Measurements from ENCODE around the gene RAI1. TPM values are rescaled to one million over a fixed set of nuclear protein-coding genes. Genes with fewer than 3 reads are reported as not detected.

The RAI1 gene
- total RNA-seq, 8 experiments from 2014 or later: 5.4 to 32.0 (median 20.4) TPM

GRCh38 chr17:17696882-17697633, 15.8 kb downstream of the RAI1 start:
- no peak for ATAC-seq (replicated peaks in 6 of 8)
- Histone ChIP-seq H3K27ac (peak overlapping the region in 1 of 2 donors; percentile 8), H3K4me3 (no peak overlapping the region), H3K4me1 (replicated peaks in 1 of 2) (peaks cover 74 to 86% of the 10 kb centered on the region in 2 donors)
- 32 to 100% (median 88%) methylated on average over 1 to 7 of the region's 13 CpGs for WGBS, 10 experiments
- in situ Hi-C loops (cut with MboI; ENCODE audit: low pct_unique_long_range_greater_than_20kb in 2 of 9, low sequenced_read_pairs in 9 of 9, unreplicated experiment in 9 of 9): loop anchor here in 6 of 9 experiments (25.0 kb wide), 3 partner anchors 165 to 340 kb away; partner anchors contain the start of genes ATPAF2 (in 4 of the 6) and GID4 (in 4 of the 6)

DNA sequence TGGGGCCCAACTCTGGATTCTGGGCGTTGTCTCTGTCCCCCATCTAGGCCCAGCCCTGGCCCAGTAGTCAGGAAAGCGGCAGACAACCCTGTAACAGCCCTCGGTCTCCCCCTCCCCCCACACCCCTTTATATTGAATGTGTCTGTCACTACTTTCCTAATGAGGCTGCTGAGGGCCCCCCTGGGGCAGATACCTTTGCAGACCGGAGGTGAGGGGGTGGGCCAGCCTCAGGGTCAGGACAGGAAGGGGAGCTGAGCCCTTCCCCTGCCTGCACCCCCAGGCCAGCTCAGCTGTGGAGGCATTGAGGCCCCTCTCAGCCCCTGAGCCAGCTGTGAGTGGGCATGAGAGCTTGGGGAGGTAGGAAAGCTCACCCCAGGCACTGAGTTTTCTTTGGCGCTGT, 17.1 kb downstream of the RAI1 start:
- Histone ChIP-seq H3K4me3 (no peak overlapping the region), H3K4me1 (replicated peaks in 1 of 2) (peaks cover 61 to 85% of the 10 kb centered on the region in 2 donors), H3K27ac (peak overlapping the region; percentile 12 to 63)
- in situ Hi-C loops (cut with MboI; ENCODE audit: low pct_unique_long_range_greater_than_20kb in 2 of 9, low sequenced_read_pairs in 9 of 9, unreplicated experiment in 9 of 9): loop anchor here in 6 of 9 experiments (25.0 kb wide), 3 partner anchors 164 to 339 kb away; partner anchors contain the start of genes ATPAF2 (in 4 of the 6) and GID4 (in 4 of the 6)
- 40% methylated on average over 1 of the region's 5 CpGs; no CpG with 5 or more reads in 9 of the 10 experiments for WGBS, 10 experiments
- ATAC-seq (replicated peaks in 6 of 8): peak in 3 of 8 experiments; percentile 0 to 5 (median 2)

- Histone ChIP-seq H3K4me3 (peak overlapping the region in 1 of 5 donors; percentile 4), H3K27ac (peak overlapping the region; percentile 33 to 63), H3K4me1 (replicated peaks in 1 of 2) (peaks cover 56 to 85% of the 10 kb centered on the region in 2 donors)
- peak; percentile 6 to 47 (median 34) for ATAC-seq (replicated peaks in 6 of 8)
- WGBS, 10 experiments: 0 to 80% (median 12%) methylated on average over 1 to 5 of the region's 8 CpGs; no CpG with 5 or more reads in 4 of the 10 experiments
- in situ Hi-C loops (cut with MboI; ENCODE audit: low pct_unique_long_range_greater_than_20kb in 2 of 9, low sequenced_read_pairs in 9 of 9, unreplicated experiment in 9 of 9): loop anchor here in 6 of 9 experiments (25.0 kb wide), 3 partner anchors 163 to 338 kb away; partner anchors contain the start of genes ATPAF2 (in 4 of the 6) and GID4 (in 4 of the 6)
Measured at GRCh38 chr17:17698869-17699351, 17.7 kb downstream of the RAI1 start.

GRCh38 chr17:17699491-17699890, 18.2 kb downstream of the RAI1 start:
- in situ Hi-C loops (cut with MboI; ENCODE audit: low pct_unique_long_range_greater_than_20kb in 2 of 9, low sequenced_read_pairs in 9 of 9, unreplicated experiment in 9 of 9): loop anchor here in 6 of 9 experiments (25.0 kb wide), 3 partner anchors 163 to 338 kb away; partner anchors contain the start of genes ATPAF2 (in 4 of the 6) and GID4 (in 4 of the 6)
- H3K27ac ChIP-seq: no peak overlapping the region
- WGBS, 10 experiments: 62 to 100% (median 100%) methylated on average over 1 to 5 of the region's 7 CpGs; no CpG with 5 or more reads in 7 of the 10 experiments
- peaks cover 50 to 81% of the 10 kb centered on the region in 2 donors for H3K4me1 ChIP-seq (replicated peaks in 1 of 2)
- H3K4me3 ChIP-seq: no peak overlapping the region
- ATAC-seq (replicated peaks in 6 of 8): no peak

DNA sequence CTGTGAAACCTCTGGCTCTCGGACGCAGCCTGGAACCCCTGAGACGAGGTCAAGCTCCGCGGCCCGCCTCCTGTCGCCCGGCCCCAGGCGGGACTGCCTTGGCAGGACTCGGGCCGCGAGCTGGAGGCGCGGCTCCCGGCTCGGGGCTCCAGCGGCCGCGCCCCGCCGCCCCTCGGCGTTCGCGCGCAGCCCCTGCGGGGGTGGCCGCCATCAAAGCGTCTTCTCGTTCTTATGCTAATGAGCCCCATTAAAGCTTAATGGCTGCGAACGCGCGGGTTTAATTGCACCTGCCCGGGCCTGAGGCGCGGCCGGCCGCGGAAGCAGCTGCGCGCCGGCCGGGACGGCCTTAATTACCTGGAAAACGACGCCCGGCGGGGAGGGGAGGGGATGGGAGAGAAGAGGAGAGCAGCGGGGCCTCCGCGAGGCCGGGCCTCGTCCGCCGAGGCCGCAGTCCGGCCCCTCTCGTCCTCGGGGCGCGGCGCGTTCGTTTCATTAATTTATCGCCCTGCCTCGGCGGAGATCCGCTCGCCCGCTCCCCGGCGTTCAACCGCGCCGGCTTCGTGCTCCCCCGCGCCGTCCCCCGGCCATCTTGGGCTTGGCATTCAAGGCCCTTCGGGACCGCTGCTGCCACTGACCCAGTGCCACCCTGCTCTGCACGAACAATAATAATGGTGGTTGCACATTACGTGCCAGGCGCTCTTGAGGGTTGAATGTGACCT, 19.2 kb downstream of the RAI1 start:
- peaks cover 46 to 78% of the 10 kb centered on the region in 2 donors for H3K4me1 ChIP-seq (replicated peaks in 1 of 2)
- in situ Hi-C loops (cut with MboI; ENCODE audit: low pct_unique_long_range_greater_than_20kb in 2 of 9, low sequenced_read_pairs in 9 of 9, unreplicated experiment in 9 of 9): no loop called here
- H3K4me3 ChIP-seq: peak overlapping the region; percentile 8 to 28 (median 24)
- peak overlapping the region; percentile 40 to 64 for H3K27ac ChIP-seq
- ATAC-seq (replicated peaks in 6 of 8): peak in 5 of 8 experiments; percentile 30 to 67 (median 59)
- WGBS, 10 experiments: 4 to 92% (median 7%) methylated on average over 5 to 39 of the region's 86 CpGs; no CpG with 5 or more reads in 5 of the 10 experiments

DNA sequence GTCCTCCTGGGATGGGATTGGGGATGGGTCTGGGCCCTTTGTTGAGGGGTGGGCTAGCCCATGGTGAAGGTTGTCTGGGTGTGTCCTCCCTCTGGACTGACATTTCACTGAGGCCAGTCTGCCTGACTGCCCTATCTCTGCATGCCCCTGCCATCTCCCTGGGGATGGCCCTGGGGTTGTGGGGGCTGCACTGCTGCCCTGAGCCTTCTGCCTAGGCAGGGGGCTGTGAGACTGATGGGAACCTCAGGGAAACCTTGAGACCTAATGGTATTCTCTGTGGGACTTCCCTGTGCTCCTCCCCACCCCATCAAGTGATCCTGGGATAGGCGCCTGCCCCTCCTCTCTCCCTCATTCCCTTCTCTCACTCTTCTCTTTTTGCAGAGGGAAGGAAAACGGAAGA, 19.9 kb downstream of the RAI1 start:
- WGBS, 10 experiments: 20 to 100% methylated on average over 1 of the region's 2 CpGs; no CpG with 5 or more reads in 8 of the 10 experiments
- peak overlapping the region in 4 of 5 donors; percentile 24 to 28 (median 24) for H3K4me3 ChIP-seq
- H3K4me1 ChIP-seq (replicated peaks in 1 of 2): peaks cover 40 to 73% of the 10 kb centered on the region in 2 donors
- in situ Hi-C loops (cut with MboI; ENCODE audit: low pct_unique_long_range_greater_than_20kb in 2 of 9, low sequenced_read_pairs in 9 of 9, unreplicated experiment in 9 of 9): no loop called here
- H3K27ac ChIP-seq: peak overlapping the region in 1 of 2 donors; percentile 40
- ATAC-seq (replicated peaks in 6 of 8): no peak

- peaks cover 40 to 71% of the 10 kb centered on the region in 2 donors for H3K4me1 ChIP-seq (replicated peaks in 1 of 2)
- H3K27ac ChIP-seq: no peak overlapping the region
- no peak for ATAC-seq (replicated peaks in 6 of 8)
- whole genome bisulfite sequencing, 10 experiments: 41 to 100% (median 83%) methylated on average over 1 to 4 of the region's 5 CpGs; no CpG with 5 or more reads in 2 of the 10 experiments
- H3K4me3 ChIP-seq: no peak overlapping the region
- in situ Hi-C loops (cut with MboI; ENCODE audit: low pct_unique_long_range_greater_than_20kb in 2 of 9, low sequenced_read_pairs in 9 of 9, unreplicated experiment in 9 of 9): no loop called here
Measured at GRCh38 chr17:17701658-17702057, 20.4 kb downstream of the RAI1 start.

GRCh38 chr17:17702449-17703139, 21.3 kb downstream of the RAI1 start:
- Histone ChIP-seq H3K27ac (no peak overlapping the region), H3K4me3 (no peak overlapping the region), H3K4me1 (replicated peaks in 1 of 2) (peaks cover 40 to 62% of the 10 kb centered on the region in 2 donors)
- in situ Hi-C loops (cut with MboI; ENCODE audit: low pct_unique_long_range_greater_than_20kb in 2 of 9, low sequenced_read_pairs in 9 of 9, unreplicated experiment in 9 of 9): no loop called here
- WGBS, 10 experiments: 30 to 100% (median 75%) methylated on average over 1 to 3 of the region's 10 CpGs; no CpG with 5 or more reads in 4 of the 10 experiments
- no peak for ATAC-seq (replicated peaks in 6 of 8)

DNA sequence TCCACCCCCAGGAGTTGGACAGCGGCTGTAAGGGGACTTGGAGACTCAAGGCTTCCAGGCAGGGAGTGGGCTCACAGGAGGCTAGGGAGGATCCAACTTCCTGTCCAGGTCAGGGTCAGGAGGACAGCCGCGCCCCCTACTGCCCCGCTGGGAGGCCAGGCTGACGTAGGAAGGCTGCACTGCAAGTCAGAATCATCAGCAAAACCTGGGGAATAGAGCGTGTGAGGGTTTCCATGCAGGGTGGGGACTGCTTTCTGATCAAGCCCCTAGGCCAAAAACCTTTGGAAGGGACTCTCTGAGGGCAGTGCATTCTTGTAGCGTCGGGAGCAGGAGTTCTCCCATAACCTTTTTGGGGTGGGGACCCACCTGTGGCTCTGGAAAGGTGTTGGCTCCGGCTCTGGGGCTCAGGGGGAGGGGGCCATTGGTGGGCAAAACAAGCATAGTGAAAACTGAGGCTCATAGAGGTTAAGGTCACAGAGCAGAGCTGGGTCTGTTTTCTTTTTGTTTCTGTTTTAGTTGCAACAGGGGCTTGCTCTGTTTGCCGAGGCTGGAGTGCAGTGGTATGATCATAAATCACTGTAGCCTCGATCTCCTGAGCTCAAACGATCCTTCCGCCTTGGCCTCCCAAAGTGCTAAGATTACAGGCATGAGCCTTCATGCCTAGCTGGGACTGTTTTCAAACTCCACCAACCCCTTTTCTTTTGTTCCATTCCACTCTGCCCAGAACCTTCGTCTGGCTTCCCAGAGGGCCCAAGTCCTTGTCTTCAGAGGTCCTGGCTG, 22.1 kb downstream of the RAI1 start:
- no peak overlapping the region for H3K27ac ChIP-seq
- WGBS, 10 experiments: 40 to 100% (median 47%) methylated on average over 1 to 5 of the region's 14 CpGs; no CpG with 5 or more reads in 3 of the 10 experiments
- H3K4me3 ChIP-seq: no peak overlapping the region
- H3K4me1 ChIP-seq (replicated peaks in 1 of 2): peaks cover 38 to 59% of the 10 kb centered on the region in 2 donors
- in situ Hi-C loops (cut with MboI; ENCODE audit: low pct_unique_long_range_greater_than_20kb in 2 of 9, low sequenced_read_pairs in 9 of 9, unreplicated experiment in 9 of 9): no loop called here
- peak in 2 of 8 experiments; percentile 14 to 37 for ATAC-seq (replicated peaks in 6 of 8)

DNA sequence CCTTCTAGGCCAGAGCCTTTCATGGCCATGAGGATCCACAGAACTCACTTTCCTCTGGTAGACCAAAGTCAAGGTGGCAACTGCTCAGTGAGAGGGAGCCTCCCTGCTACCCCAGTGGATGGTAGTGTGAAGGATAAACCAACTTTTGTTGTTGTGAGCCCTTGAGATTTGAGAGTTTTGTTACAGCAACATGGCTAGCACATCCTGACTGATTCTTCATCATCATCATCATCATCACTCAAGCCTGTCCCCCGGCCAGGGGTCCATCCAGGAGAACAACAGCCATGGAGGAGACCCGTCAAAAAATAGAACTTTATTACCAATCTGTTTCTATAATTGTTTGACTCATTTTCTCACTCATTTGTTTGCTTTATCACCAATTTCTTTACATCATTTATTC, 23.7 kb downstream of the RAI1 start:
- no peak overlapping the region for H3K4me3 ChIP-seq
- 85 to 100% (median 100%) methylated on average over 1 to 2 of the region's 2 CpGs; no CpG with 5 or more reads in 5 of the 10 experiments for WGBS, 10 experiments
- H3K4me1 ChIP-seq (replicated peaks in 1 of 2): peaks cover 22 to 43% of the 10 kb centered on the region in 2 donors
- in situ Hi-C loops (cut with MboI; ENCODE audit: low pct_unique_long_range_greater_than_20kb in 2 of 9, low sequenced_read_pairs in 9 of 9, unreplicated experiment in 9 of 9): no loop called here
- ATAC-seq (replicated peaks in 6 of 8): no peak
- H3K27ac ChIP-seq: no peak overlapping the region

DNA sequence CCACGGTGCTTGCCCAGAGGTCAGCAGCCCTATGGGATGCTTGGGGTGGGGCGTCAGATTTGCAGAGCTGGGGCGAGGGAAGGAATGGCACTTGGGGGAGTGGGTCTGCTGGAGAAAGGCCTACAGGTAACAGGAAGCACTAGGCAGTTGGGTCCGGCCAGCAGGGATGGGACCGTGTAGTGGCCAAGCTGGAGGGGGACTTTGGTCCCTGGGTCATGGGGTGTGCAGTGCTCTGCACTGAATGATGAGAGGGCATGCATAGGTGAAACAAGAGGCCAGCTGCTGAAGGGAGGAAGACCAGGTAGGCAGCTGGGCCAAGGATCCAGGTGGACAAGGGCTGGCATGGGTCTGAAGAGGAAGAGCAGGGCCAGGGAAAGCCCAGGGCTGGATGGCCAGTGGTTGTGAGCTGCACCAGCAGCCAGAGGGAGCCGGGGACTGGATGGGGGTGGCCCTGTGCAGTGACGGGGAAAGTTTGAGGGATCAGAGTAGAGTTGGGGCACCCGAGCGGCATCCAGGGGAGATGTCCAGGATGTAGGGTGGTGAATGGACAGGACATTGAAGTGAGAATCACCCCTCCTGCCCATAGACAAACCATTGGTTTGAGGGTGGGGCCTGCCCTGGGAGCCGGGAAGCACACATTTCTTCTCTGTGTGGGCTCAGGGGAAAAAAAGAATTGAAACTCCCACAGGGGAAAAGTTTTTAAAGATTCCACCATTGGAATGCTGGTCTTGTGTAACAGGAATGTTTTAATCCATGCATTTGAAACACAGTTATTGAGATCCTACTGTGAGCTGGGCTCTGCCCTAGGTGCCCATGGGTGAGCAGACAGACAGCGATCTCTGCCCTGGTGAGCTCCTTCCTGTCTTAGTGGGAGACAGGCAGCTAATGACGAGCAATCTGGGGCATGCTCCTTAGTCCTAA, 25.1 kb downstream of the RAI1 start:
- in situ Hi-C loops (cut with MboI; ENCODE audit: low pct_unique_long_range_greater_than_20kb in 2 of 9, low sequenced_read_pairs in 9 of 9, unreplicated experiment in 9 of 9): no loop called here
- 75 to 95% (median 84%) methylated on average over 2 to 5 of the region's 12 CpGs; no CpG with 5 or more reads in 3 of the 10 experiments for WGBS, 10 experiments
- H3K4me1 ChIP-seq (replicated peaks in 1 of 2): peaks cover 16 to 40% of the 10 kb centered on the region in 2 donors
- no peak overlapping the region for H3K4me3 ChIP-seq
- no peak overlapping the region for H3K27ac ChIP-seq
- ATAC-seq (replicated peaks in 6 of 8): no peak

All from motor neuron (in vitro differentiated cells).